GM19372 (cell line): ENCODE results near the gene KHNYN.
"Not testable (repeated sequence)": the region's sequence is repeated elsewhere in the genome, so short reads cannot be mapped to it uniquely, and the experiment has no call there.

ENCODE experiments used
- ATAC-seq: cut with Tn5 transposase; IDR thresholded peaks from one replicate; pipeline ENCODE4 v1.9.1; 2021; ENCODE audit warnings: mild to moderate bottlenecking, low read depth, moderate library complexity; ENCODE audit not compliant: unreplicated experiment

The KHNYN gene

GRCh38 chr14:24436355-24437019 is 6.7 kb downstream of the KHNYN start:
- ATAC-seq: no peak

- no peak for ATAC-seq
Observed at GRCh38 chr14:24437020-24437735, 7.4 kb downstream of the KHNYN start.

GRCh38 chr14:24437736-24438067 is 7.9 kb downstream of the KHNYN start:
- ATAC-seq: no peak

GRCh38 chr14:24438223-24439097 is 8.7 kb downstream of the KHNYN start:
- no peak for ATAC-seq

- no peak for ATAC-seq
Observed at GRCh38 chr14:24439257-24439656, 9.5 kb downstream of the KHNYN start.

- no peak for ATAC-seq
Observed at GRCh38 chr14:24439830-24440605, 10.3 kb downstream of the KHNYN start.

- ATAC-seq: no peak
Observed at GRCh38 chr14:24440606-24441399, 11.0 kb downstream of the KHNYN start.

GRCh38 chr14:24441485-24441884 is 11.7 kb downstream of the KHNYN start:
- no peak for ATAC-seq

GRCh38 chr14:24441904-24442239 is 12.1 kb downstream of the KHNYN start:
- ATAC-seq: no peak

GRCh38 chr14:24442240-24443052 is 12.7 kb downstream of the KHNYN start, which contains the start of gene SDR39U1:
Gene SDR39U1 (minus strand): TSS chr14:24442776. CDS start chr14:24442769, 7 bp downstream.
- ATAC-seq: peak; percentile 90

GRCh38 chr14:24443053-24443665 is 13.4 kb downstream of the KHNYN start:
- ATAC-seq: no peak

- ATAC-seq: not testable (repeated sequence)
Observed at GRCh38 chr14:24450828-24451227, 21.1 kb downstream of the KHNYN start.

- ATAC-seq: no peak
Observed at GRCh38 chr14:24456980-24457379, 27.2 kb downstream of the KHNYN start.

- no peak for ATAC-seq
Observed at GRCh38 chr14:24458736-24459135, 29.0 kb downstream of the KHNYN start.

GRCh38 chr14:24459331-24459730 is 29.6 kb downstream of the KHNYN start:
- ATAC-seq: no peak

- no peak for ATAC-seq
Observed at GRCh38 chr14:24461336-24461735, 31.6 kb downstream of the KHNYN start.

GRCh38 chr14:24463017-24463883 is 33.5 kb downstream of the KHNYN start:
- ATAC-seq: no peak
